B cell (primary cell): Measurements from ENCODE around the gene RNF17.
"Not testable (repeated sequence)": the region's sequence is repeated elsewhere in the genome, so short reads cannot be mapped to it uniquely, and the experiment has no call there.

ENCODE experiments used
- CTCF ChIP-seq: fragments of 200-600 bp; IDR thresholded peaks from one replicate; pipeline ENCODE4 v1.8.0; 2022; ENCODE audit warnings: antibody characterized with exemption, mild to moderate bottlenecking
- EZH2 ChIP-seq: IDR thresholded peaks from 2 replicates; pipeline ENCODE4 v1.6.1; 2012; ENCODE audit warnings: borderline replicate concordance, low read depth, mild to moderate bottlenecking, moderate library complexity, low read length; ENCODE audit not compliant: insufficient read depth, poor library complexity, severe bottlenecking

- TF ChIP-seq CTCF, EZH2: not testable (repeated sequence)
Observed at GRCh38 chr13:24730873-24731567, 32.9 kb upstream of the RNF17 start.
